Esophagus muscularis mucosa (tissue), 4 donors: ENCODE results near the gene CNN2. TPM values are rescaled to one million over a fixed set of nuclear protein-coding genes. Genes with fewer than 3 reads are reported as not detected.

Source experiments
- DNase-seq: peaks from one replicate; pipeline ENCODE4 v3.0.0-alpha.2; 2017; ENCODE audit errors: extremely low spot score
- H3K27ac ChIP-seq, 4 donors: fragments of 200-600 bp; sonication (generic); replicated peaks in 1 of 4; 1 replicate in 3 of 4; 2 replicates in 1 of 4; pipeline ENCODE4 v1.5.1; 2016 to 2019; ENCODE audit warnings: mild to moderate bottlenecking in 1 of 4
- H3K27me3 ChIP-seq, 4 donors: fragments of 200-600 bp; sonication (generic); one replicate each; pipeline versions ENCODE4 v1.5.1 to v1.6.0; 2016 to 2019
- H3K36me3 ChIP-seq, 4 donors: fragments of 200-600 bp; sonication (generic); one replicate each; pipeline ENCODE4 v1.5.1; 2016 to 2019
- H3K4me1 ChIP-seq, 4 donors: fragments of 200-600 bp; sonication (generic); one replicate each; pipeline ENCODE4 v1.5.1; 2016 to 2019
- H3K4me3 ChIP-seq, 4 donors: fragments of 200-600 bp; sonication (generic); 1 replicate in 2 of 4; 2 replicates in 2 of 4; pipeline ENCODE4 v1.5.1; 2016 to 2019; ENCODE audit warnings: mild to moderate bottlenecking in 4 of 4, moderate library complexity in 1 of 4
- H3K9me3 ChIP-seq, 4 donors: fragments of 200-600 bp; sonication (generic); 1 replicate in 3 of 4; 2 replicates in 1 of 4; pipeline ENCODE4 v1.5.1; 2016 to 2019
- CTCF ChIP-seq, 3 experiments: fragments of 200-600 bp in 2 of 3; fragments of 450-650 bp in 1 of 3; sonication (generic) in 2 of 3; IDR thresholded peaks; one replicate each; pipeline ENCODE4 v1.5.1; 2017 to 2019; ENCODE audit warnings: antibody characterized with exemption in 3 of 3, mild to moderate bottlenecking in 2 of 3, moderate library complexity in 1 of 3
- EP300 ChIP-seq: sonication (generic); formaldehyde crosslinking; IDR thresholded peaks from one replicate; pipeline ENCODE4 v1.6.1; 2017; ENCODE audit warnings: antibody characterized with exemption
- POLR2A ChIP-seq: fragments of 450-650 bp; IDR thresholded peaks from one replicate; pipeline ENCODE4 v1.6.1; 2017; ENCODE audit warnings: antibody characterized with exemption, moderate library complexity, mild to moderate bottlenecking, low read depth
- POLR2AphosphoS5 ChIP-seq, 2 donors: sonication (generic); formaldehyde crosslinking; IDR thresholded peaks; one replicate each; pipeline ENCODE4 v1.6.1; 2017; ENCODE audit warnings: antibody characterized with exemption in 2 of 2
- WGBS: methylation state at CpG from one replicate; pipeline ENCODE4 v1.1.5; 2018; 5-methylcytosine and 5-hydroxymethylcytosine counted together
- intact Hi-C: fragments of 100-400 bp; cut with DNase I; formaldehyde crosslinking; loops from one replicate; pipeline ENCODE4 v1.15.1; 2023
- total RNA-seq, 4 donors: library from RNA; depleted of rRNA; stranded (reverse); fragments of >200 nt; gene quantifications; one replicate each; pipeline versions ENCODE4 v1.1.0 to v1.2.1, GENCODE V29; 2016

The CNN2 gene
- total RNA-seq, 4 donors from 2014 or later: 47.3 to 98.1 (median 81.3) TPM

GRCh38 chr19:1015782-1016646, 10.4 kb upstream of the CNN2 start:
- peaks cover 28 to 42% (median 40%) of the 10 kb centered on the region in 4 donors for H3K36me3 ChIP-seq
- no peaks in the 10 kb centered on the region for H3K9me3 ChIP-seq
- H3K4me3 ChIP-seq: peak overlapping the region in 1 of 4 donors; percentile 5
- intact Hi-C loops: no loop called here
- peaks cover 57 to 77% (median 63%) of the 10 kb centered on the region in 4 donors for H3K4me1 ChIP-seq
- TF ChIP-seq EP300 (no peak), CTCF (IDR thresholded peaks at IDR 0.05) (no peak), POLR2AphosphoS5 (IDR thresholded peaks at IDR 0.05) (no peak), POLR2A (no peak)
- no peak for DNase-seq
- H3K27ac ChIP-seq: peak overlapping the region in 3 of 4 donors; percentile 20 to 47 (median 46)
- no peaks in the 10 kb centered on the region for H3K27me3 ChIP-seq
- WGBS: 71% methylated on average over 17 of the region's 31 CpGs

- Histone ChIP-seq H3K4me3 (peak overlapping the region in 1 of 4 donors; percentile 20), H3K27ac (peak overlapping the region; percentile 20 to 47 (median 46)), H3K4me1 (peaks cover 57 to 79% (median 66%) of the 10 kb centered on the region in 4 donors), H3K9me3 (no peaks in the 10 kb centered on the region), H3K27me3 (no peaks in the 10 kb centered on the region), H3K36me3 (peaks cover 22 to 35% (median 34%) of the 10 kb centered on the region in 4 donors)
- DNase-seq: no peak
- intact Hi-C loops: no loop called here
- 30% methylated on average over 10 of the region's 12 CpGs for WGBS
- no peak for TF ChIP-seq EP300
- peak; percentile 55 for TF ChIP-seq POLR2AphosphoS5 (IDR thresholded peaks at IDR 0.05)
These were observed 9.7 kb upstream of the CNN2 start for GRCh38 chr19:1016647-1017114.

DNA sequence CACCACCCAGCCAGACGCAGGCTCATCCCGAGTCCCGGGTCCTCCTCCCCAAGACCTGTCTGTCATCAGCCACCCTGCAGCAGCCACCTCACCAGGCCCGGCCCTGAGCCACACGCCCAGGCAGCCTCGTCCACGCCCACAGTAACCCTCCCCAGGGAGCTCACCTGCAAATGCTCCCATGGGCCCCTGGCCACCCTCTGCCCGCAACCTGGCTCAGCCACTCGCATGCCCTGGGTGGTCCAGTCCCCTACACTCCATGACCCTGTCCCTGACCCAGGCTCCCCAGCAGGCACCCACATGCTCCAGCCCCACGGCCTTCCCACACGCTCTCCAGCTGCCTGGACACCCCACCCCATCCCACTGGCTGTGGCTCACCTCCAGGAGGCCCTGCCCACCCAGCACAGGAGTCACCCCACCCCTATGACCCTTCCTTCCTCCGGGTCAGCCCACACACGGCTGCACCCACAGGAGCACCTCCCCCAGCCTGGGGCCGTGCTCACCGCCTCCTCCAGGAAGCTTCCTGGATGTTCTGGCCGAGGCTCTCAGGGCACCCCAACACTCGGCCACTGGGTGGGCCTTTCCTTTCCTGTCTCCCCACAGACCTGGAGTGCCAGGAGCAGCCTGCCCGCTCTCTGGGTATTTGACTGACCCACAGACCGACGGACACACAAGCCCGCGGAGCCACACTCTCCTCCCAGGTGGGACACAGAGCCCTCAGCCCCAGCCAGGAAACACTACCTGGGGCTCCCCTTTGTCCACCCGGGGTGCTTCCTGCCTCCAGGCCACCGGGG, 9.1 kb upstream of the CNN2 start:
- DNase-seq: no peak
- TF ChIP-seq CTCF (IDR thresholded peaks at IDR 0.05) (no peak), POLR2A (no peak), EP300 (no peak), POLR2AphosphoS5 (IDR thresholded peaks at IDR 0.05) (no peak)
- Histone ChIP-seq H3K27me3 (no peaks in the 10 kb centered on the region), H3K27ac (peak overlapping the region in 3 of 4 donors; percentile 46 to 47 (median 47)), H3K4me1 (peaks cover 64 to 86% (median 73%) of the 10 kb centered on the region in 4 donors), H3K9me3 (no peaks in the 10 kb centered on the region), H3K4me3 (peak overlapping the region in 3 of 4 donors; percentile 2 to 20 (median 10)), H3K36me3 (peaks cover 15 to 29% (median 27%) of the 10 kb centered on the region in 4 donors)
- intact Hi-C loops: no loop called here
- WGBS: 60% methylated on average over 20 of the region's 24 CpGs

- 80% methylated on average over 2 of the region's 9 CpGs for WGBS
- Histone ChIP-seq H3K4me1 (peaks cover 66 to 91% (median 79%) of the 10 kb centered on the region in 4 donors), H3K27ac (peak overlapping the region in 1 of 4 donors; percentile 47), H3K4me3 (peak overlapping the region in 1 of 4 donors; percentile 20), H3K36me3 (peaks cover 10 to 23% (median 21%) of the 10 kb centered on the region in 4 donors), H3K9me3 (no peaks in the 10 kb centered on the region), H3K27me3 (no peaks in the 10 kb centered on the region)
- DNase-seq: no peak
- intact Hi-C loops: no loop called here
- TF ChIP-seq POLR2AphosphoS5 (IDR thresholded peaks at IDR 0.05): no peak
- TF ChIP-seq CTCF (IDR thresholded peaks at IDR 0.05): no peak
- no peak for TF ChIP-seq EP300
- no peak for TF ChIP-seq POLR2A
These were observed 8.5 kb upstream of the CNN2 start for GRCh38 chr19:1017906-1018305.

DNA sequence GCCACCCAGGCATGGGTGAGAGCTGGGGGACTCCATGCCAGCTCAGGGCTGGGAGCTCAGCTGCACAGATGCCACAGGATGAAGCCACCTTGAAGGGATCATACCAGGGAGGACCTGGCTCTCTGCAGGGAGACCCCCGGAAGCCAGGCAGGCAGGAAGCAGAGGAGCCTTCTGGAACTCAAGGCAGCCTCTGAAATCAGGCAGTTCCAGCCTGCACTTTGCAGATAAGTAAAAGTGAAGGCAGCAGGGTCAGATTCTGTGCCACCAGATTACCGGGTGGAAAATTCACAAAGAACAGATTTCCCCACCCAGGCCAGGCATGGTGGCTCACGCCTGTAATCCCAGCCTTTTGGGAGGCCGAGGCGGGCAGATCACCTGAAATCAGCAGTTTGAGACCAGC, 8.0 kb upstream of the CNN2 start:
- intact Hi-C loops: no loop called here
- H3K4me3 ChIP-seq: peak overlapping the region in 1 of 4 donors; percentile 20
- no peak overlapping the region for H3K27ac ChIP-seq
- no peaks in the 10 kb centered on the region for H3K9me3 ChIP-seq
- no peak for TF ChIP-seq EP300
- TF ChIP-seq CTCF (IDR thresholded peaks at IDR 0.05): no peak
- no peak for TF ChIP-seq POLR2AphosphoS5 (IDR thresholded peaks at IDR 0.05)
- TF ChIP-seq POLR2A: no peak
- H3K36me3 ChIP-seq: peaks cover 8 to 18% (median 17%) of the 10 kb centered on the region in 4 donors
- peaks cover 70 to 91% (median 83%) of the 10 kb centered on the region in 4 donors for H3K4me1 ChIP-seq
- no peaks in the 10 kb centered on the region for H3K27me3 ChIP-seq
- WGBS: 77% methylated on average over 5 of the region's 5 CpGs
- DNase-seq: no peak
